Loucy (cell line): ENCODE measurements around the gene JAZF1.

Experiments used
- EZH2phosphoT487 ChIP-seq: fragments of 200-600 bp; IDR thresholded peaks from 2 replicates; pipeline ENCODE4 v1.6.1; 2018; ENCODE audit warnings: antibody characterized with exemption, mild to moderate bottlenecking, moderate library complexity, borderline replicate concordance
- TF ChIP-seq, protein P1 (sequence below): fragments of 200-600 bp; sonication (generic); conservative IDR thresholded peaks from 2 replicates; pipeline ENCODE4 v1.5.1; 2014; ENCODE audit warnings: mild to moderate bottlenecking, antibody characterized with exemption, low read length

DNA sequence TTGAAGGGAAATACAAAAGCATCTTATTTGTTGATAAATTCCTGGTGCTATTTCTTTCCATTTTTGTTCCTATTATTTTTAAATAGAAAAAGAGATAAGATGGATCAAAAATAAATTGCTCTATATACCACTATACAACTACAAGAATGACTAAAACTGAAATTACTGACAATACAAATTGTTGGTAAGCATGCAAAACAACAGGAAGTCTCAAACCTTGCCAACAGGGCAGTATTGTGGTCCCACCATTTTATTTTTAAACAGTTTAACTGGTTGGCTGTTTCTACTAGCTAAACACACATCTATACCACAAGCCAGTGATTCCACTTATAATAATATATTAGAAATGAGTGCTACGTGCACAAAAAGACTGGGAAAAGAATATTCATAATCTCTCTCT is 213.0 kb downstream of the JAZF1 start:
- TF ChIP-seq, protein P1, sequence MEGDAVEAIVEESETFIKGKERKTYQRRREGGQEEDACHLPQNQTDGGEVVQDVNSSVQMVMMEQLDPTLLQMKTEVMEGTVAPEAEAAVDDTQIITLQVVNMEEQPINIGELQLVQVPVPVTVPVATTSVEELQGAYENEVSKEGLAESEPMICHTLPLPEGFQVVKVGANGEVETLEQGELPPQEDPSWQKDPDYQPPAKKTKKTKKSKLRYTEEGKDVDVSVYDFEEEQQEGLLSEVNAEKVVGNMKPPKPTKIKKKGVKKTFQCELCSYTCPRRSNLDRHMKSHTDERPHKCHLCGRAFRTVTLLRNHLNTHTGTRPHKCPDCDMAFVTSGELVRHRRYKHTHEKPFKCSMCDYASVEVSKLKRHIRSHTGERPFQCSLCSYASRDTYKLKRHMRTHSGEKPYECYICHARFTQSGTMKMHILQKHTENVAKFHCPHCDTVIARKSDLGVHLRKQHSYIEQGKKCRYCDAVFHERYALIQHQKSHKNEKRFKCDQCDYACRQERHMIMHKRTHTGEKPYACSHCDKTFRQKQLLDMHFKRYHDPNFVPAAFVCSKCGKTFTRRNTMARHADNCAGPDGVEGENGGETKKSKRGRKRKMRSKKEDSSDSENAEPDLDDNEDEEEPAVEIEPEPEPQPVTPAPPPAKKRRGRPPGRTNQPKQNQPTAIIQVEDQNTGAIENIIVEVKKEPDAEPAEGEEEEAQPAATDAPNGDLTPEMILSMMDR = no peak
- no peak for TF ChIP-seq EZH2phosphoT487
